Lower lobe of right lung (tissue), 2 donors: Measurements from ENCODE around the gene ZNF830. TPM values are rescaled to one million over a fixed set of nuclear protein-coding genes. Genes with fewer than 3 reads are reported as not detected.
A peak's percentile ranks its signal among the peaks of the same experiment; 100 is the strongest.

Source experiments
- ATAC-seq, 2 donors: fragments of 200-7000 bp; cut with Tn5 transposase; one replicate each; pipeline ENCODE4 v1.9.1; 2020 to 2022; ENCODE audit warnings: mild to moderate bottlenecking in 2 of 2, moderate library complexity in 2 of 2
- DNase-seq: peaks from one replicate; pipeline ENCODE4 v3.0.0-alpha.2; 2020
- H3K27ac ChIP-seq: fragments of 200-600 bp; one replicate; pipeline ENCODE4 v1.8.0; 2022
- H3K27me3 ChIP-seq: fragments of 200-600 bp; one replicate; pipeline ENCODE4 v1.8.0; 2022; ENCODE audit warnings: low read depth
- H3K36me3 ChIP-seq: fragments of 200-600 bp; one replicate; pipeline ENCODE4 v1.8.0; 2022; ENCODE audit warnings: mild to moderate bottlenecking
- H3K4me1 ChIP-seq: fragments of 200-600 bp; one replicate; pipeline ENCODE4 v1.8.0; 2022
- H3K4me3 ChIP-seq: fragments of 200-600 bp; one replicate; pipeline ENCODE4 v1.8.0; 2022; ENCODE audit warnings: mild to moderate bottlenecking
- H3K9me3 ChIP-seq: fragments of 200-600 bp; one replicate; pipeline ENCODE4 v1.8.0; 2022
- intact Hi-C: fragments of 100-400 bp; cut with DNase I; formaldehyde crosslinking; loops from one replicate; pipeline ENCODE4 v1.11.0; 2022
- total RNA-seq: library from RNA; stranded (reverse); fragmentation: NEBNext Ultra II Directional; extraction: Animal tissue kit (Norgen Biotek cat#: 25700); gene quantifications from one replicate; pipeline ENCODE4 v1.2.1, GENCODE V29; 2021
- TF ChIP-seq, protein P1 (sequence below): fragments of 200-600 bp; IDR thresholded peaks from one replicate; pipeline ENCODE4 v1.8.0; 2022; ENCODE audit warnings: antibody characterized with exemption, mild to moderate bottlenecking
- donor health status: DM: no; HTN: yes; CAD: no; lungs with severe emphysema.

ZNF830 gene
- total RNA-seq, 1 donor from 2014 or later, result 17.8 TPM

DNA sequence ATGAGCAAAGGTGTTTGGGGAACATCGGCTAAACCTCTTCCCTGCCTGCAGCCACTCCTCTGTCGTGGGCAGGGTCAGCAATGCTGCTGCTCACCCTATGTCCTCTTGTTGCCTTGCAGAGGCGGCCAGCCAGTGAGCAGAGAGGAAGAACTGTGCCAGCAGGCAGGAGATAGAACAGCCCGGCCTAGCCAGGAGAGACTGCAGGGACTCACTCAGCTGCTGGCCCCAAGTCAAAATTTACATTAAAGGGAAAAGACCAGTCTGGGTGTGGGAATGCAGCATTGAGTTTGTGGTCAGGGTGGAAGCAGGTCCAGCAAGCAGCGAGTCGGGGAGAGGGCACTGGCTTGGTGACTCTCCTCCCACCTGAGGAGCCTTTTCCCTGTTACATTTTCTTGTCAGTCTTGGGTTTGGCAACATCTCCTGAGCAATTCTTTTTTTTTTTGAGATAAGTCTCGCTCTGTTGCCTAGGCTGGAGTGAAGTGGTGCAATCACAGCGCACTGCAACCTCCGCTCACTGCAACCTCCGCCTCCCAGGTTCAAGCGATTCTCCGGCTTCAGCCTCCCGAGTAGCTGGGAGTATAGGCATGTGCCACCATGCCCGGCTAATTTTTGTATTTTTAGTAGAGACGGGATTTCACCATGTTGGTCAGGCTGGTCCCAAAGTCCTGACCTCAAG lies 41.7 kb downstream of the ZNF830 start:
- peaks cover 78% of the 10 kb centered on the region for H3K36me3 ChIP-seq
- DNase-seq, result no peak
- TF ChIP-seq, protein P1, sequence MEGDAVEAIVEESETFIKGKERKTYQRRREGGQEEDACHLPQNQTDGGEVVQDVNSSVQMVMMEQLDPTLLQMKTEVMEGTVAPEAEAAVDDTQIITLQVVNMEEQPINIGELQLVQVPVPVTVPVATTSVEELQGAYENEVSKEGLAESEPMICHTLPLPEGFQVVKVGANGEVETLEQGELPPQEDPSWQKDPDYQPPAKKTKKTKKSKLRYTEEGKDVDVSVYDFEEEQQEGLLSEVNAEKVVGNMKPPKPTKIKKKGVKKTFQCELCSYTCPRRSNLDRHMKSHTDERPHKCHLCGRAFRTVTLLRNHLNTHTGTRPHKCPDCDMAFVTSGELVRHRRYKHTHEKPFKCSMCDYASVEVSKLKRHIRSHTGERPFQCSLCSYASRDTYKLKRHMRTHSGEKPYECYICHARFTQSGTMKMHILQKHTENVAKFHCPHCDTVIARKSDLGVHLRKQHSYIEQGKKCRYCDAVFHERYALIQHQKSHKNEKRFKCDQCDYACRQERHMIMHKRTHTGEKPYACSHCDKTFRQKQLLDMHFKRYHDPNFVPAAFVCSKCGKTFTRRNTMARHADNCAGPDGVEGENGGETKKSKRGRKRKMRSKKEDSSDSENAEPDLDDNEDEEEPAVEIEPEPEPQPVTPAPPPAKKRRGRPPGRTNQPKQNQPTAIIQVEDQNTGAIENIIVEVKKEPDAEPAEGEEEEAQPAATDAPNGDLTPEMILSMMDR, result no peak
- H3K9me3 ChIP-seq, result no peaks in the 10 kb centered on the region
- intact Hi-C loops, result no loop called here
- no peak overlapping the region for H3K27ac ChIP-seq
- H3K4me3 ChIP-seq, result no peak overlapping the region
- ATAC-seq, result no peak
- peaks cover 5% of the 10 kb centered on the region for H3K4me1 ChIP-seq
- no peaks in the 10 kb centered on the region for H3K27me3 ChIP-seq

DNA sequence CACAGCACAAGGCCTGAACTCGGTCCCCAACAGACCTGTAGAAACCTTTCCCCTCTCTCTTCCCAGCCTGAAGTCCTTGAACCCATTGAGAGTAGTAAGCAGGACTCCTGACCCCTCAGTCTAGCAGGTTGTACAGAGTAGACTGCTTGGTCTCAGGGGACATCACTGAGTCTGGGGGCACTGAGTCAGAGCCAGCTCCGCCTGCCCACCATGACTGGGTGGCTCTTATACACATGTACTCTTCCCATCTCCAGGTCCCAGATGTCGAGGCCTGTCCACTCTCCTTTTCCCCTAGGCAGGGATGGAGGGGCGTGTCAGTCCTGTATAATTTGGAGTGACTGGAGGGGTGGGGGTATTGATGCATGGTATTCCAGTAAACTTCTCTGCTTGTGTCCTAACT lies 42.4 kb downstream of the ZNF830 start:
- Histone ChIP-seq H3K9me3 (no peaks in the 10 kb centered on the region), H3K27ac (no peak overlapping the region), H3K4me1 (no peaks in the 10 kb centered on the region), H3K27me3 (no peaks in the 10 kb centered on the region), H3K36me3 (peaks cover 71% of the 10 kb centered on the region), H3K4me3 (no peak overlapping the region)
- TF ChIP-seq, protein P1, result no peak
- intact Hi-C loops, result no loop called here
- ATAC-seq, result peak in 1 of 2 donors; percentile 6
- no peak for DNase-seq

DNA sequence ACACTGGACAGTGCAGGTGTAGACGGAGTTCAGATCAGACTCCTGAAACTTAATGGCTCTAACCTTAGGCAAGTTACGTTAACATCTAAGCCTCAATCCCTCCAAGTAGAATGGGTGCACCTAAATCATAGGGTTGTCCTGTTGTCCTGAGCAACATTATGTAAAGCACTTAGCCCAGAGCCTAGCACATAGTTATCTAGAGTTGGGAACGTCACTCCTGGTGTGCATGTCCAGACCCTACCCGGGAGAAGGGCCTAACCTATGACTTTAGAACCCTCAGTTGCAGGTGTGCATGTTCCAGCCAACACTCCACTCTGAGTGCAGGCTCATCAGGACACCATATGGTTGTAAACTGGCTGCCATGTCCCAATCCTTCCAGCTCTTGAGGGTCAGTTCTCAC lies 45.0 kb downstream of the ZNF830 start:
- intact Hi-C loops, result no loop called here
- Histone ChIP-seq H3K4me1 (no peaks in the 10 kb centered on the region), H3K9me3 (no peaks in the 10 kb centered on the region), H3K27ac (no peak overlapping the region), H3K36me3 (peaks cover 72% of the 10 kb centered on the region), H3K27me3 (no peaks in the 10 kb centered on the region), H3K4me3 (no peak overlapping the region)
- ATAC-seq (no peak), DNase-seq (no peak)
- TF ChIP-seq, protein P1, result no peak

DNA sequence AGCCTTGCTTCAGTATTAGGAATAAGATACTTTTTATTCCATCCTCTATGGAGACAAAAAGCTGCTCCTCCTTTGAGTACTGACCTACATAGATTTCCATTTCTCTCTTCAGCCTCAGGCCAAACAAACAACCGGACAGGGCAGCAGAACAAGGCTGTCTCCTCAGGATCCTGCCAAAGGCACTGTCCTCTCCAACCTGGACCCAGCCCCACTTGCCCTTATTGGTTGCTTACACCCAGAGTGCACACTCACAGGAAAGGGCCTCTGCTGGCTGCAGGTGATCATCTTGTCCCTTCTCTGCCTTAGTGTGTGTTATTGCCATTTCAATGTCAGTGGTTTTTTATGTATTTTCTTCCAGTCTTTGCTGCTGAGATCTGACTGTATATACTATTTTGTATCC lies 45.6 kb downstream of the ZNF830 start:
- intact Hi-C loops, result no loop called here
- TF ChIP-seq, protein P1, result no peak
- H3K36me3 ChIP-seq, result peaks cover 72% of the 10 kb centered on the region
- DNase-seq, result no peak
- ATAC-seq, result no peak
- no peak overlapping the region for H3K27ac ChIP-seq
- H3K27me3 ChIP-seq, result no peaks in the 10 kb centered on the region
- no peaks in the 10 kb centered on the region for H3K4me1 ChIP-seq
- no peaks in the 10 kb centered on the region for H3K9me3 ChIP-seq
- no peak overlapping the region for H3K4me3 ChIP-seq

DNA sequence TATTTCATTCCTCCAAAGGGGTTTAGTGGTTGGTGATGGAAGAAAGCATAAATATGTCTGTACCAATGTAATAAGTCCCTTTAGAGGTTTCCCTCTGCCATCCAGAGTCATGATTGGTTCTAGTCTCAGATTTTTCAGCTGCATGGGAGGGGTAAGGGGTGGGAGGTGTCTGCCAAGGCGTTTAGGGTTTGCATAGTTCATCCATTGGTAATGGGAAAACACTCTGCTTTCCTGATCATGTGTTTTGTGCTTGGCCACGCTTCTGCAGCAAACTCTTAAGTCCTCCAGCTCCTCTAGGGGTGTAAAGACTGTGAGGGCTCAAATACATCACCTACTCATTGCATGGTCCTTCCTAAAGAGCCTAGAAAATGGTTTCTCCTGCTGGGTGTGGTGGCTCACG lies 48.8 kb downstream of the ZNF830 start:
- intact Hi-C loops, result no loop called here
- Histone ChIP-seq H3K4me3 (no peak overlapping the region), H3K27ac (no peak overlapping the region), H3K27me3 (no peaks in the 10 kb centered on the region), H3K36me3 (peaks cover 72% of the 10 kb centered on the region), H3K4me1 (no peaks in the 10 kb centered on the region), H3K9me3 (no peaks in the 10 kb centered on the region)
- DNase-seq (no peak), ATAC-seq (no peak)
- TF ChIP-seq, protein P1, result no peak
